HuH-7.5 (cell line): Measurements from ENCODE around the gene SNX30.
"Not testable (repeated sequence)": the region's sequence is repeated elsewhere in the genome, so short reads cannot be mapped to it uniquely, and the experiment has no call there.

Experiments
- DNase-seq: peaks from one replicate; pipeline ENCODE4 v3.0.0; 2011; ENCODE audit warnings: low spot score

The SNX30 gene, protein sequence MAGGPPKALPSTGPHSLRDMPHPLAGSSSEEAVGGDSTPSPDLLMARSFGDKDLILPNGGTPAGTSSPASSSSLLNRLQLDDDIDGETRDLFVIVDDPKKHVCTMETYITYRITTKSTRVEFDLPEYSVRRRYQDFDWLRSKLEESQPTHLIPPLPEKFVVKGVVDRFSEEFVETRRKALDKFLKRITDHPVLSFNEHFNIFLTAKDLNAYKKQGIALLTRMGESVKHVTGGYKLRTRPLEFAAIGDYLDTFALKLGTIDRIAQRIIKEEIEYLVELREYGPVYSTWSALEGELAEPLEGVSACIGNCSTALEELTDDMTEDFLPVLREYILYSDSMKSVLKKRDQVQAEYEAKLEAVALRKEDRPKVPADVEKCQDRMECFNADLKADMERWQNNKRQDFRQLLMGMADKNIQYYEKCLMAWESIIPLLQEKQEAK

DNA sequence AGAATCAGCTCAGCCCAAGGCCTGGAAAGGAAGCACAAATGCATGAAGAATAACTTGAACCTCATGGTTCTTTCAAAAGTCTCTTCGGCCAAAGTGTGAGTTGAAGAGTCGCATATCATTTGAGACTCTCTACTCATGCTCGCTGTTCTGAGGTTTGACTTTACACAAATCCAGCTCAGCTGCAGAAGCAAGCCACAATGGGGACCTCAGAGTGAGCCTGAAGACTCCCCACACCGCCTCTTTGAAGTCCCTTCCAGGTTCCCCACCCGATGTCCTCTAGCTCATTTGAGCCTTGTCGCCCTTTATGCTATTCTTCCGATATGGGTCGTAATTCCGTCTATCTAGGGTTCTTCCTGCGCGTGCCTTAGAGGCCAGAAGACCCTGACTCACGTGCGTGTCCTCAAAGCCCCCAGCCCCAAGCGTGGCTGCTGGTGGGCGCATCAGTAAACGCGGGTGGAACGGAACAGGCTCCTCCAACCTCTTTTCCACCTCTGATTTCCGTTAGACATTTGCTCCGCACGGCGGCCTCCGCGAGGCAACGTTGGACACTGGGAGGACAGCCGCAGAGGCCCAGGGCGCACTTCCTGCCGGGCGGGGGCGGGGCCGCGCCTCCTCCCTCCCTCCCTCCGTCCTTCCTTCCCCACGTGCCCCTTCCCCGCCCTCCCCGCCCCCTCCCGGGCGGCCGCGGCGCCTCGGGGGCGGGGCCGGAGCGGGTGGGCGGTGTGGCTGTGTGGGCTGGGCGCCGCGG lies at the start of gene SNX30:
TSS of gene SNX30 (plus strand) at position 745 of the 748 bp plus-strand sequence. CDS start 242 bp downstream, outside the sequence.
- peak; percentile 88 for DNase-seq

DNA sequence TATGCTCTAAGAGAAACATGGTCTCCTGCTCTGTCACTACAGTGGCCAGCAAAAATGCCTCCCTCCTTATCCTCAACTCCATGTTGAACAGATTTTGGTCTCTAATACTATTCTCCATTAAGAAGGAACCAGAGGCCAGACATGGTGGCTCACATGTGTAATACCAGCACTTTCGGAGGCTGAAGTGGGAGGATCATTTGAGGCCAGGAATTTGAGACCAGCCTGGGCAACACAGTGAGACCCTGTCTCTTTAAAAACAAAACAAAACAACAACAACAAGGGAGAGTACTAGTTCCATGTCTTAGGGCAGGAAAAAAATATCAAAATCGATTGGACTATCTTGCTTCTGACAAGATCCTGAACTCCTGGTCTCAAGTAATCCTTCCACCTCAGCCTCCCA lies 47.3 kb upstream of the SNX30 start:
- DNase-seq, result no peak

DNA sequence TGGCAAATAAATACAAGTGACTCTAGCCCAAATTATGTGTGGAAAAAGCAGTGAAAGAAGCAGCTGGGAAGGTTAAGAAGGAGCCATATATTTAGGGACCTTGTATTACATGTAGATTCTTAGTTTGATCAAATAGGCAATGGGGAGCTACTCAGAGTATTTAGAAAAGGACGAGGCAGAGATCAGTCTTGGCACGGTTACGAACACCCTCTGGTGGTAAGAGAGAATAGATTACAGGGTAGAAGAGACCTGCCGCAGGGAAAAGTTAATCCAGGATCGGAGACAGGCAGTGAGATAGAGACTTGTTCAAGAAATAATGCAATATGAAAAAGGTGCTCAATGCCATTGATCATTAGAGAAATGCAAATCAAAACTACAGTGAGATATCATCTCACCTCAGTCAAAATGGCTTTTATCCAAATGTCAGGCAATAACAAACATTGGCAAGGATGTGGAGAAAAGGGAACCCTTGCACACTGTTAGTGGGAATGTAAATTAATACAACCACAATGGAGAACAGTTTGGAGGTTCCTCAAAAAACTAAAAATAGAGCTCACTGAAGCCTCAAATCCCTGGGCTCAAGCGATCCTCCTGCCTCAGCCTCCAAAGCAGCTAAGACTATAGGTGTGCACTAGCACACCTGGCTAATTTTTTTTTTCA lies 44.7 kb upstream of the SNX30 start:
- no peak for DNase-seq

DNA sequence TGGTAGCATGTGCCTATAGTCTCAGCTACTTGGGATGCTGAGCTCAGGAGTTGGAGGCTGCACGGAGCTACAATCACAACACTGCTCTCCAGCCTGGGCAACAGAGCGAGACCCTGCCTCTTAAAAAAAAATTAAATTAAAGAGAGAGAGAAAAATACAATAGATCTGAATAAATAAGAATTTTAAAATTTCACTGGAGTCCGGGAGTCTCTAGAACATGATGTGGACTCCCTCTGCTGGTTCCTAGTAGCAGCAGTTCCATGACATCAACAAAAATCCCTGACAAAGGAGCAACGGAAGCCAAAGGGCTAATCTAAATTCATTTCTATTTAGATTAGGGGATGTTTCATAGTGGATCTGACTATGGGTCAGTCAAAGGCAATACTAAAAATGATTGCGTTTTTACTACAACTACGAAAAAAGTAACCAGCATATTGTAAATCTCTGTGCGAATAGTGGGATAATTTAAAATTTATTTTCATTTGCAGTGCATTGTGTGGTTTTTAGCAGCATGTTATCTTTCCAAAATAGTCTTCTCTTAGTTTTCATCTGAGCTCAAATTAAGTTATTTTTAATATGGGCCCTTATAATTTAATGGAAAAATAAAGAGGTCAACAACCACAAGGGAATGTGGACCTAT lies 39.4 kb upstream of the SNX30 start:
- DNase-seq, result no peak

DNA sequence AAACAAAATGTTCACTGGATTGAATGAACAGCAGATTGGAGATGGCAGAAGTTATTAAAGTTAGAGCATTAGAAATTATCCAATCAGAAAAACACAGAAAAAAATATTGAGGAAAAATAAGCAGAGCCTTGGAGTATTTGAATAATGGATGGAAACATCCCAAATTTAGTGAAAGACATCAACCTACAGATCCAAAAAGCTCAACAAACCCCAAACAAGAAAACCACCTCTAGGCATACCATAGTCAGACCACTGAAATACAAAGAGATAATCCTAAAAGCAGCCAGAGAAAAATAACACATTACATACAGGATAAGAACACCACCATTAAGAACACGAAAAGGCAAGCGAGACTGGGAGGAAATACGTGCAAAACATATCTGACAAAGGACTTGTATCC lies 37.9 kb upstream of the SNX30 start:
- DNase-seq, result no peak

DNA sequence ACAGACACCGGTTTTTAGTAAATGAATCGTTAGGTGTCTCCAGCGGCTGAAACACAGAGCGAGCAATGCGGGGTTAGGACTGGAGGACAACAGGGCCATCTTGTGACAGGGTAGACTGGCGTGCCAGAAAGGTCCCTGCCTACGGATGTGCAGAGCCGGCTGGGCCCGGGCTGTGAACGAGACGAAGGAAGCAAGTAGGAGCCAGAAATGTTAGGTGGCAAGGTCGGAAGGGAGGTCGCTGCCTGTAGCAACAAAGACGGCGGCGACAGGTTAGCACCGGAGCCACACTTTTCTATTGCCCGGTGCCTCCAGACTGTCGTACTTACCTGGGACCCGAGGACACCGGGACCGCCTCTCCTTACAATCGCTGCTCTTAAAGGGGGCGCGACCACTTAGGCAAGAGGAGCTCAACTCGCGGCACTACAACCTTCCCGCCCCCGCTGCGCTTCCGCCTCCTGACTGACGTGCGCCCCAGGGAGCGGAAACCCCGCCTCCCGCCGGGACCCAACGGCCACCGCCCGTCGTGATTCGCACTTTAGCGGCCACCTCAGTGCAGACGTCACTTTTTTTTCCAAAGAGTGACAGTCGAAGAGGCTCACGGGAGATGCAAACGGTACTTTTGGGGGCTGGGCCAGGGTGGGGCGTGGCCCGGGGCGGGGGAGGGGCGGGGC lies 32.8 kb upstream of the SNX30 start, which contains the start of gene INIP:
TSS of gene INIP (minus strand) at position 457 of the 671 bp plus-strand sequence. CDS start 1,632 bp downstream, outside the sequence.
- peak; percentile 86 for DNase-seq

DNA sequence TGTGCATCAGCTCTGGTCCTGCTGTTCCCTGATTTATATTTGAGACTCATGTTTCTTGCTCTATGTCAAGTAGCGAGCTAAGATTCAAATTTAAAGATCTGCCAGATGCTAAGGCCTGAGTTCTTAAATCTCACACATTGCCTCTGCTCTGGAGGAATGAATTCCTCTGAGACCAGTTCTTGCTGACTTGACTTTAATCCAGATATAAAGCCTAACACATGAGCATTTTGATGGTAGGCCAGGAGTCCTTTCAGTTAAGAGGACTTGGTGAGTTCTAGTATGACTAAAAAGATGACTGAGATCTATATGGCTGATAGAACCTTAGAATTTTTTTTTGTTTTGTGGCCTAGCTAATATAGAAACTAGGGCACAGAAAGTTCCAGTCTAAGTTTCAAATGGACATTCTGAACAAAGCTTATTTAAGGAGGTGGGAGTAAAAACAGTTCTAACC lies 31.3 kb upstream of the SNX30 start:
- DNase-seq, result no peak

DNA sequence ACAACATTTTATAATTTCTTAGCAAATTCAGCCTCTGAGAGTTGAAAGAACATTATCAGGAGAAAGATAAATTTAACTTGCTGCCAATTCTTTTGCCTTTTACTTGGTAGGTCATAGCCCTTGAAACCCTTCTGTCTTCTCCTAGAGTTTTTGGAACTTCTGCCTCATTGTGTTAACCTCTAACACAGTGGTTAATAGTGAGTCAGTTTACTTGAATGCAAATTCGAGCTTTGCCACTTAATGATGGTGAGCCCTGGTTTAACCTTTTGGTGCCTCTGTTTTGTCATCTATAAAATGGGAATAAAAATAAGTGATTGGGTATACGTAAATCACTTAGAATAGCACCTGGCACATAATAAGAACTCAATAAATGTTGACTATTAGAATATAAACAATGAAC lies 30.9 kb upstream of the SNX30 start:
- no peak for DNase-seq

DNA sequence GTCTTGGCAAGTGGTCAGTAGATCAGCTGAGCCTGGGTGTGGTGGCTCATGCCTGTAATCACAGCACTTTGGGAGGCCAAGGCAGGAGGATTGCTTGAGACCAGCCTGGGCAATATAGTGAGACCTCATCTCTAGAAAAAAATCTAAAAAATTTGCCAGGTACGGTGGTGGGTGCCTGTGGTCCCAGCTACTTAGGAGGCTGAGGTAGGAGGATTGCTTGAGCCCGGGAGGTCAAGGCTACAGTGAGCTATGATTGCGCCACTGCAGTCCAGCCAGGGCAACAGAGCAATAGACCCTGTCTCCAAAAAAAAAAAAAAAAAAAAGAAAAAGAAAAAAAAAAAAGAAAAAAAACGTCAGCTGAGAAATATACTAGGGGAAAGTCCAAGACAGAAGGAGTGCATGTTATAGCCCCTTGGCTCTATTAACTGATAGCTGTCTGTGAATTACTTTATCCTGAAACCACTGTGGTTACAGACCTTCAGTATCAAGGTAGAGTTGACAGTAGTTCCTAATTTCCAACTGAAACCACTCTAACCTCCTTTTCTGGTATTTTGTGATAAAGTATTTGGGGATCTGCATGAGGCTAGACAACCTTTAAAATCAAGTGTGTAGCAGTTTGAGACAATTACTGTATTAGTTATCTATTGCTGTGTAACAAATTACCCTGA lies 30.3 kb upstream of the SNX30 start:
- no peak for DNase-seq

DNA sequence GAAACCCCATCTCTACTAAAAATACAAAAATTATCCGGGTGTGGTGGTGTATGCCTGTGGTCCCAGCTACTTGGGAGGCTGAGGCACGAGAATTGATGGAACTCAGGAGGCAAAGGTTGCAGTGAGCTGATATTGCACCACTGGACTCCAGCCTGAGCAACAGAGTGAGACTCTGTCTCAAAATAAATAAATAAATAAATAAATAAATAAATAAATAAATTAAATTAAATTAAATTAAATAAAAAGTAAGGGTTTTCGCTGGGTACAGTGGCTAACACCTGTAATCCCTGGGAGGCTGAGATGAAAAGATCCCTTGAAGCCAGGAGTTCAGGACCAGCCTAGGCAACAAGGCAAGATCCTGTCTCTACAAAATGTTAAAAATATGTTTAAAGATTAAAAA lies 27.8 kb upstream of the SNX30 start:
- not testable (repeated sequence) for DNase-seq

DNA sequence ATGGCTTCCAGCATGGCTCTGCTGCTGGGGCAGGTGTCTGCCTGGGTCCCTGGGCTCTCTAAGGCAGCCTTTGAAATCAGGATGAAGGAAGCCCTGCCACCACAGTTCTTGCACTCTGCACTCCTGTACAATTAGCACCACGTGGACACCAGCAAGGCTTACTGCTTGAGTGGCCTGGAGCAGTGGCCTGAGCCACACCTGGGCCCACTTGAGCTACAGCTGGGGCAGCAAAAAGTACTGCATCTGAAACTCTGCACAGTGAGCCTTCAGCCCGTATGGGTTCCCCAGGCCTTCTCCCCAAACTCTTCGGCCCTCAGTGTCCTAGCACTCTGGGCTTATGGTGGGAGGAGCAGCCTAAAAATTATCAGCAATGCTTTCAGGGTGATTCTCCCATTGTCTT lies 24.6 kb upstream of the SNX30 start:
- no peak for DNase-seq

DNA sequence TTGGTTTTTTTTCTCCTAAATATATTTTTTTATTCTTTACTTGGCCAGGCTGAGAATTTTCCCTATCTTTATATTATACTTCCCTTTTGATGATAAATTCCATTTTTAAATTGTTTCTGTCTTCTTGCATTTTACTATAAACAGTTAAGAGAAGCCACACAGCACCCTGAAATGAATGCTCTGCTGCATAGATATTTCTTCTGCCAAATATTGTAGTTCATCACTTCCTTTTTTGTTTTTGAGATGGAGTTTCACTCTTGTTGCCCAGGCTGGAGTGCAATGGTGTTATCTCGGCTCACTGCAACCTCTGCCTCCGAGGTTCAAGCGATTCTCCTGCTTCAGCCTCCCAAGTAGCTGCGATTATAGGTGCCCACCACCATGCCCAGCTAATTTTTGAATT lies 24.1 kb upstream of the SNX30 start:
- DNase-seq, result no peak

DNA sequence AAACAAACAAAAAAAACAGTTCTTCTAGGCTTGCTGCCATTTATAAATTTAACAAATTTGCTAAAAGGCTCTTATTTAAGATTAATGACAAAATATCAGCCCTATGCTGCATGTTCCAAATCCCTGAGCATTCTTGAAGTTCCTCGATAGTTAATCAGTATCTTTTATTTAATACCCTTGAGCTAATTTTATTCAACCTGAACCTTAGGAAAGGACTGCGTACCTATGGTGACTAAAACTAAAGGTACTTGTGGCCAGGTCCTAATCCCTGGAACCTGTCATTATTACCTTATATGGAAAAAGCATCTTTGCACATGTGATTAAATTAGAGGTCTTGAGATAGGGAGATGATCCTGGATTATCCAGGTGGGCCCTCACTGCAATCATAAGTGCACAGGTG lies 22.2 kb upstream of the SNX30 start:
- DNase-seq, result no peak

DNA sequence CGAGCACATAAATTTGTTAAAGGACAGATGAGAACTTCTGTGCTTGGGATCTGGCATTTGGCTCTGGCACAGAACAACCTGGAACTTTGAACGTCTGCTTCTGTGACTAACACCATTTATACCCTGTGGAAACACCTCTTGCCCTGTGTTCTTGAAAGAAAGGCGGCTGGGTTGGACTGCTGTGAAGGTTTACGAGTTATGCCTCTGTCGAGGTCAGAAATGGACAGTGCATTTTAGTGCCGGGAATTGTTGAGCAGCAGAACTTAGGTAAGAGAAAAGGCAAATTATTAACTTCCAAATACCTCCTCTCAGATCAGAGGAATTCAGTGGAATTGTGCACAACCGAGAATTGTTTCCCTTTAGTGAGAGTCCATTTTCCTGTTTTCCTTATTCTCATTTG lies 18.6 kb upstream of the SNX30 start:
- DNase-seq, result no peak

DNA sequence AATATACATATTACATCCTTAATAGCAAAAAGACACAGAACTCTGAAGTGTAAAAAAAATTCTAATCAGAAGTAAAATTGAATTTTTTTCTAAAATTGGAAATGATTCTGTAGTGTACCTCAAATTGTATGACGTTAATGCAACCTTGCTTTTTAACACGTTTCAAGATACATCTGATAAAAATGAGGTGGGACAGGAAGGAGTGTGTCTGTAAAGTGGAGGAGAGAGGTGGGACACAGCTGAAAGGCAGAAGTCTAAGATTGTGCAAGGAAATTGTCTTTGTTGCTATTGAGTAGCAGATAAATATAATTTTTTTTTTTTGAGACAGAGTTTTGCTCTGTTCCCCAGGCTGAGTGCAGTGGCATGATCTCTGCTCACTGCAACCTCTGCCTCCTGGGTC lies 15.7 kb upstream of the SNX30 start:
- no peak for DNase-seq

DNA sequence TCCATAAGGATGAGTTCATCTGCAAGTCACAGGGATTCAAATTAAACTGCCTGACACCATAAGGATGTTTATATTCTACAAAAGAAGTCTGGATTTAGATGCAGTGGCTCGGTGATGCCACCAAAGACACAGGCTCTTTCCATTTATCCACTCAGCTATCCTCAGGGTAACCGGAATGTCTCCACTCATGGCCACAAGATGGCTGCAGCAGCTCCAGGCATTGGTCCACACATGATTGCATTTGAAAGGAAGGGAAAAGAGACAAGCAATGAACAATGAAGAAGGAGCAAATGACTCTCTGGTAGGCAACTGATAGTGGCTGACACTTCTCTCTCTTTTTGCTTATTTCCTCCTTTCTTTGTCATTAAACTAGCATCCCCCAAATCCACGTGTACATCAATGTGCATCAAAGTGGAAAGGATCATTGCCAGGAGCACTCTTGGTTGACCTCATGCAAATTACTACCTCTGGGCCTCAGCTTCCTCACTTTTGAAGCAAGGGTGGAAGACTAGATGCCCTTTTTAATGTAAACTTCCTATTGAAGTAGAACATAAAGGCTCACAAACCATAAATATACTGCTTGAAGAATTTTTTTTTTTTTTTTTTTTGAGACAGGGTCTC lies 7.2 kb upstream of the SNX30 start:
- DNase-seq, result no peak

DNA sequence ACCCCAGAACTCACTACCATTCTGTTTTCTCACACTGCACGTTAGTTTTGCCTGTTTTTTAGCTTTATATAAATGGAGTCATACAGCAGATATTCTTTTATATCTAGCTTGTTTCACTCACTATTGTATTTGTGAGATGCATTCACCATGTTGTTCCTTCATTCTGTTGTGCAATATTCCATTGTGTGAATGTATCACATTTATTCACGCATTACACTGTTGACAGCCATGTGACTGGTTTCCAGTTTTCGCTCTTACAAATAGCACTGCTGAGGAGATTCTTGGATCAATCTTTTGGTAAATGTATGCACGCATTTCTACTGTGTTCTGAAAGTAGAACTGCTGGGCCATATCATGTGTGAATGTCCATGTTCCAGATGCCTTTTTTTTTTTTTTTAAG lies 6.4 kb upstream of the SNX30 start:
- no peak for DNase-seq

DNA sequence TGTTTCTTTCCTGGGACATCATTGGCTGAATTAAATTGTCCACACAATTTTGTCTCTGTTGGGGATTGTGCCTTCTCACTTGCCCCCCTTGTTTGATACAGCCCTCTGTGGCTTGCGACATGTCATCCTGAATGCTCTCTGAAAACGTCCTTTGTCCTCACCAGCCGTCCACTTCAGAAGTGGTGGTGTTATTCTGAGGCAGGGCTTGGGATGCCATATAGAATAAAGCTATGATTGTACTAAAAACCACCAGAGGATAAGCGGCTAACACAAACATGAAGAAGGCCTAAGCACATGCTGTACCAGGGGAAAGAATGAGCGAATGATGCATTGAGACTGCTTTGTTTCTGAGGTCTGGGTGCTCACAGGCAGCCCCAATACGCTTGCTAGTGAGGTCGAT lies 3.5 kb upstream of the SNX30 start:
- DNase-seq, result no peak

DNA sequence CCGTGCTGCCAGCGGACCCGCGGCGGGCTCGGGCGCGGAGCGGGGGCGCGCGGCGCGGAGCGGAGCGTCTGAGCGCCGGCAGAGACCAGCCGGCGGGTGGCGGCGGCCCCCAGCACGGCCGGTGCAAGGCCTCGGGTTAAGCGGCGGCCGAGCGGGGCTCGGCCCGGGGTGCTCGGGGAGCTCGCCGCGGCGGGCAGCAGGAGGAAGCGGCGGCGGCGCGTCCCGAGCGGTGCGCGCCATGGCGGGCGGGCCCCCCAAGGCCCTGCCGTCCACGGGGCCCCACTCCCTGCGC lies 150 bp downstream of the SNX30 start:
- DNase-seq, result no peak

DNA sequence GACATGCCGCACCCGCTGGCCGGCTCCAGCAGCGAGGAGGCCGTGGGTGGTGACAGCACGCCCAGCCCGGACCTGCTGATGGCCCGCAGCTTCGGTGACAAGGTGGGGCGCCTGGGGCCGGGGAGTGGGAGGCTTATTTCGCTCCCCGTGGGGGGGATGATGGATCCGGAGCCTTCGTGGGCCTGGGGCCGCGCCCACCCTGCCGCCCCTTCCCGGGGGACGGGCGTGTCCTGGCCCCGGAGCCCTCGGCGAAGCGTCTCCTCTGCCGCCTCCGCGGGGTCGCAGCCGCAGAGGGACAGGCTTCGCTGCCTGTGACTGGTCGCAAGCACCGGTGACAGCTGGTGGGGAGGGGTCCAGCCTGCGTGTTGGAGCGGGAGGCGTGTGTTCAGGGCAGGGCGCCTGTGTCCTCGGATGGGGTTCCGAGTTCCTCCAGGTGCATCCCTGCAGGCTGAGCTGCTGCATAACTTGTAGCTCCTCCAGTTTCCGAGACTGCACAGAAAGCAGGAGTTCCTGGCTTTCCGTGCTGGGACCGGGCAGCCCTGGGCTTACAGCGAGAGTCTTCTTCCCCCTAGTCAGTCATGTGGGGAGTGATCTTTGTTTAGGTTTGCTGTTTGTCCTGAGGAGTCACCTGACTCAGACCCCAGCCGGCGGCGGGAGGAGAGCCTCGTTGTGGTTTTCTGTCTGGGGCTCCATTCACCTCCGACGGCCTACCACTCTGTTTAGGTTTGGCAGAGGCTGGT lies 666 bp downstream of the SNX30 start:
- peak; percentile 85 for DNase-seq
